Limb (tissue), 2 donors: ENCODE data around the gene TMEM145.
"Not testable (repeated sequence)": the region's sequence is repeated elsewhere in the genome, so short reads cannot be mapped to it uniquely, and the experiment has no call there.

Source experiments
- DNase-seq, 2 donors: peaks; one replicate each; pipeline ENCODE4 v3.0.0-alpha.2; 2016; ENCODE audit errors: extremely low spot score in 2 of 2

The TMEM145 gene

DNA sequence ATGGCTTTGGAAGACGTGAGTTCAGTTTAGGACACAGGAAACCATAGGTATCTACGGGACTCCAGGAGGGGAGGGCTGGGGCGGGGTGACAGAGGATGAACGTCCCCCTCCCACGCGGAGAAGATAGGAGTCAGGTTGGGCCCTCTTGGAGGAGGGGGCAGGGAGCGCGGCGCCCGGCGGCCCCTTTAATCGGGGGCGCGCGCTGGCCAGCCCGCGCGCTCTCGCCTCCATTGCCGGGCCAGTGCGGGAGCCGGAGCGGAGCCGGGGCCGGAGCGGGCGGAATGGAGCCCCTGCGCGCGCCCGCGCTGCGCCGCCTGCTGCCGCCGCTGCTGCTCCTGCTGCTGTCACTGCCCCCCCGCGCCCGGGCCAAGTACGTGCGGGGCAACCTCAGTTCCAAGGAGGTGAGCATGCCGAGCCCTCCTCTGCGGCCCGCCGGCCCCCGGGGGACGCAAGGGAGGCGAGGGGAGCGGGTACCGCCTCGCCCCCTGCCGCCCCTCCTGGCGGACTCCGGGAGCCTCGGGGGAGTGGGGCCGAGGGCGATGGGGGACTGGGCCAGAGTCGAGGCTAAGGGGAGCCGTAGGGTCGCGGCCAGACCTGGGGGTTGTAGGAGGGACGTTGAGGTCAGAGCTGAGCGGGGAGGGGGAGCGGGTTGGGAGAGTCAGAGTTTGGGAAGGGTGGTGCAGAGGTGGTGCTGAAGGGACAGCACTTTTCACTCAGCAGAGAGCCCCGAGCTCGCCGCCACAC, at the start of gene TMEM145:
Gene TMEM145 (plus strand): TSS at position 214 of the 744 bp plus-strand sequence. CDS start 68 bp downstream, at position 282.
- DNase-seq: peak; percentile 54 to 80

DNA sequence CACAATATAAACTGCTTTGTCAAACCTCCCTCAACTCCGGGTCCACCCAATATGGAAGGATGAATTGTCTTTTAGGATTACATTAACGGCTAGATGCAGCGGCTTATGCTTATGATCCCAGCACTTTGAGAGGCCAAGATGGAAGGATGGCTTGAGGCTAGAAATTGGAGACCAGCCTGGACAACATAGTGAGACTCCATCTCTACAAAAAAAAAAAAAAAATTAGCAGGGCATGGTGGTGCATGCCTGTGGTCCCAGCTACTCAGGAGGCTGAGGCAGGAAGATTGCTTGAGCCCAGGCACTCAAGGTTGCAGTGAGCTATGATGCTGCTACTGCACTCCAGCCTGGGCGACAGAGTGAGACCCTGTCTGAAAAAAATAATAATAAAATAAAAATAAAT, 47.0 kb upstream of the TMEM145 start:
- peak in 1 of 2 donors; percentile 14 for DNase-seq

DNA sequence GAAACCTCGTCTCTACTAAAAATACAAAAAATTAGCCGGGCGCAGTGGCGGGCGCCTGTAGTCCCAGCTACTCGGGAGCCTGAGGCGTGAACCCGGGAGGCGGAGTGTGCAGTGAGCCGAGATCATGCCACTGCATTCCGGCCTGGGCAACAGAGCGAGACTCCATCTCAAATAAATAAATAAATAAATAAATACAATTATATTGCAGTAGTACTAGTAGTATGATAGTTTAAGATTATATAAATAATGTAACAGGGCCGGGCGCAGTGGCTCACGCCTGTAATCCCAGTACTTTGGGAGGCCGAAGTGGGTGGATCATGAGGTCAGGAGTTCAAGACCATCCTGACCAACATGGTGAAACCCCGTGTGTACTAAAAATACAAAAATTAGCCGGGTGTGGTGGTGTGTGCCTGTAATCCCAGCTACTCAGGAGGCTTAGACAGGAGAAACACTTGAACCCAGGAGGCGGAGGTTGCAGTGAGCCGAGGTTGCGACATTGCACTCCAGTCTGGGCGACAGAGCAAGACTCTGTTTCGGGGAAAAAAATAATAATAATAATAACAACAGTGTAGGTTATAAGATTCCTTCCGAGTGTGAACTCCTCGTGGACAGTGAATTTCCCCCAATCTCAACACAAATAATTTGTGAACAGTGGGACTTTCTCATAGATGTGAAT, 46.0 kb upstream of the TMEM145 start:
- not testable (repeated sequence) for DNase-seq

DNA sequence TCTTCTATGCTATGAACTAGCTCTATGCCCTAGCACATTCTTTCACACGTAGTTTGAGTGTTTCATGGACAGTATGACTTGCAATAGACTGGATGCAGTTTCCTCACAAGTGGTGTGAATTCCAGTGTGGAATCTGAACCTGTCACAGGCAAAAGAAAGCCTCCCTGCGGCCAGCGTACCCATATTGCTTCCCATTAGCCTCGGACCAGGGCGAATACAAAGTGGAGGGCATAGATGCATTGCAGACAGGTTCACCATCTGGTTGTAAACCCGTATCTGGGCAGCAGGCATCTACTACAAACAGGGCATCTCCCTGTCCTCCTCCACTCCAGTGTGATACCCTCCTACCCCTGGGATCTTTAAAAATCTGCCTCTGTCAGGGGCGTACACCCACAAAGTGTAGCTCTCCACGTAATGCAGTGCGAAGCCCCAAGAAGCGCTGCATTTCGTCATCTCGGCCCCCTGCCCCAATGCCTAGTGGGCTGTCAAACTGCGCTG, 45.4 kb upstream of the TMEM145 start:
- DNase-seq: no peak

DNA sequence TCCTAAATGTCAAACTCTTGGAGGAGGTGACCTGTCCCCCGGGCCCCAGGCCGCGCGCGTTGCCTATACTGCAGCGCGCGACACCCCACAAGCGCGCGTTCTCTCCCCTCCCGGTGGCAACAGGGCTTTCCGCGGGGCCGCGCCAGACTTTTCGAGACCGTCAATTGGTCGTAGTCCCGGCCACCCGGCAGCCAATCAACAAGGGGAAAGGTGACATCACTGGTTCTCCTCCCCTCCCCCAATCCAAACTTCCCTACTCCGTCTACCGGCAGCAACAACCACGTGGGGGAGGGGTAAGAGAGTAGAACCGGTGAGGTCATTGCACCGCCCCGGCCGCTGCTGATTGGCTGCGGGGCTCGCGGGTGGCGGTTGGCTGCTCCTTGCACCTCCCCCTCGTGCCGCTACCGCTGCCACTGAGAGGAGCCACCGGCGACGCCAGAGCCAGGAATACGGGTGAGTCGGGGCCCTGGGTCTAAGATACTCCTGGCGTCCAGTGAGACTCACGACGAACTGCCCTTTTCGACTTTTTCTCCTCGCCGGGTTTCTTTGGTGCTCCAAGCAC, 44.9 kb upstream of the TMEM145 start:
- peak; percentile 99 to 100 for DNase-seq

DNA sequence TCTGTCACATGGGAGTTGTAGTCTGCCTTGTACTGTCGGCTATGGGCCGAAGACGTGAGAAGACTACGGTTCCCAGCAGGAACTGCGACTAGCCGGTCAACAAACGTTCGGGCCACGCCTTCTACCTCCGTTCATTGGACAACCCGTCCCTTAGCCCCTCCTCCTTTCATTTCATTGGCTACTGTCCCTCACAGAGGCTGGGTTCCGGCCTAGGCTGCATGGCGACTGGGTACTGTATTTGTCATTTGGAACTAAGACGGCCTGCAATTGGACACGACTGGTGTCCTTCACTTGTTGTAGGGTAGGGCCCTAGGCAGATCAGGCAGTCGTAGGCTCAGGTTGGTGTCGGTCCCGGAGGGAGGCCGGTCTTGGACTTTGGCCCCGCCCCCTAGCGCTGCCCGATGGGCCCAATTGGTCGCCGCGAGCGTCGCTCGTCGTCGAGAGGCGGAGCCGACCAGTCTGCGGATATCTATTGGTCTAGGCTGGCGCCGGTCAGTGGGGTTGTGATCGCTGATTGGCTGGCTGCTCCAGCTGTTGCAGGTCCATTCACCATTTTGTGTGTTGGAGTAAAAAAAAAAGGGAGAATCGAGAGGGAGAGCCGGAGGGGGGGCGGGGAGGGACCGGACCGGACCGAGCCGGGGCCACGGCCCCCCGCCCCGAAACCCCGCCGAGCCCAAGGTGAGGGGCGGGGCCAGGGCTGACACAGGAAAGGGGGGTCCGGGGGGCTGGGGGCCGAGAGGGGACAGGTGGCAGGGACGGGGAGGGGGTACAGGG, 44.2 kb upstream of the TMEM145 start, which contains the start of gene CIC:
Gene CIC (plus strand): TSS at position 549 of the 774 bp plus-strand sequence. CDS start 2,532 bp downstream, outside the sequence.
- DNase-seq: peak; percentile 100

DNA sequence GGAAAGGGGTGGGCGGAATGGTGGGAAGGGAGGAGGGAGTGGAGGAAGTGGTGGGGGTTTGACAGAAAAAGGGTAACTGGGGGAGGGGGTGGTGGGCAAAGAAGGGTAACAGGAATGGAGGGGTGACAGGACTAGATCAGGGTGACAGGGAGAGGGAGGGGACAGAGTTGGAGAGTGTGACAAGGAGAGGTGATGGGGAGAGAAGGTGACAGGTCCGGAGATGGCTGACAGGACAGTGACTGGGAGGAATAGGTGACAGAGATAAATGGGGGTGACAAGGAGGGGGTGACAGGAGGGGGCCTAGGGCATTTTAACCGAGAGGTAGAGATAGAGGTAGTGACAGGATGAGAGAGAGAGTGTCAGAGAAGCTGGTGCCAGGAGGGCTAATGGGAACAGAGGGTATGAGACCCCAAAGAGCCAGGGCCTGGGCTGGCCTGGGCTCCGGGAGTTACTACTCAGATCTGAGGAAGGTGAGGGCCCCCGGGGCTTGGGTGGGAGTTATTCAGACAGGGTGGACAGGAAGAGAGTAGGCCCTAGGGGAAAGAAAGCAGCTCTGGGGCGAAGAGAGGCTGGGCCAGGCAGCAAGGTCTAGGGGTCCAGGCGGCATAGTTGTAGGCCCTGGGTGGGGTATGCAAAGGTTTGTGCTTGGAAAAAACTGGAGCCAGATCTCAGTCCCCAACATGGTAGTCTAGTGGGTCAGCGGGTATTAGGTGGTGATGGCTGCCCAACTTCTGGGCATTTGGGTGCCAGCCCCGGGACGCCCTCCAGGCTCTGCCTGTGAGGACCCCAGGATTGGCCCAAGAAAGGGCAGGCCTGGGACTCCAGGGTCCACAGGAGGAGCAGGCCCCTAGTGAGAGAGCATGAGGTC, 43.4 kb upstream of the TMEM145 start:
- DNase-seq: peak in 1 of 2 donors; percentile 38

DNA sequence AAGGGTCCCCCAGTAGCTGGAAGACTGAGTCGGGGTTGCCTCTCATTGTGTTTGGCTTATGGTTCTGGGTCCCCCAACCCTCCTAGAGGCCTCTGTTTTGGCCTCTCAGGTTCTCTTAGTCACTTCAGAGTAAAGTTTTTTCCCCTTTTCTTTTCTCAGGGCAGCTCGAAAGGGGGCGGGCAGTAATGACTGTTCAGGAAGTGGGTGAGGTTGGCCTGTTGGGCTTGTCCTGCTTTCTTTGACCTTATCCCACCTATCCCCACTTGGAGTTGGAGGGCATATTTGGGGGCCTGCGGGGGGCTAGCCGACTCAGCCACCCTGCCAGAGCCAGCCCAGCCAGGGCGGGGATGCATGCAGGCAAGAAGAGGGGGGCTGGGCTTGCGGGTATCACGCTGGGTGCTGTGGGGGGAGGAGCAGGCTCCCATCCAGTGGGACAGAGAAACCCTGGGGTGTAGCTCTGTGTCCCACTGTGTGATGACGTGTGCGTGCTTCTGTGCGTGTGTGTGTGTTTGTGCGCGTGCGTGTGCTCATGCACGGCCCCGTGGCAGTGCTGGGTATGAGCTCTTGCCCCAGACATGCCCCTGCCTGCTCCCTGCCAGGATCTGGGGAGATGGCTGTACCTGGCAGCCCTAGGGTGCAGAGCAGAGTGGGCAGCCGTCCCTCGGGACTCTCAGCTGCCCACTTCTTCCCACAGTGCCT, 42.6 kb upstream of the TMEM145 start:
- peak in 1 of 2 donors; percentile 38 for DNase-seq

DNA sequence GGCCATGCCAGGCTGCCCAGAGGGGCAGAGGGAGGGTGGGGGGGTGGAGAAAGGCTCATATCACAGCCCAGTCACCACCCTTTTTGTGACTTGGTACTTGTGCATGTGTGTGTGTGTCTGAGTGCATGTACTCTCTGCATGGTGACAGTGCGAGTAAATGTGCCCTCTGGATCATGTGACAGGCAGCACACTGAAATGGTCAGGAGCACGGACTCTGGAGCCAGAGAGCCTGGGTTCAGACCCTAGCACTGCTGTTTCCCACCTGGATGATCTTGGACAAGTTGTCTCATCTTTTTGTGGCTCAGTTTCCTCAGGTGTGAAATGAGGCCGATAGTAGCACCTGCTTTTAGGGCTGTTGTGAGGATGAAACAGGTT, 42.1 kb upstream of the TMEM145 start:
- DNase-seq: no peak

DNA sequence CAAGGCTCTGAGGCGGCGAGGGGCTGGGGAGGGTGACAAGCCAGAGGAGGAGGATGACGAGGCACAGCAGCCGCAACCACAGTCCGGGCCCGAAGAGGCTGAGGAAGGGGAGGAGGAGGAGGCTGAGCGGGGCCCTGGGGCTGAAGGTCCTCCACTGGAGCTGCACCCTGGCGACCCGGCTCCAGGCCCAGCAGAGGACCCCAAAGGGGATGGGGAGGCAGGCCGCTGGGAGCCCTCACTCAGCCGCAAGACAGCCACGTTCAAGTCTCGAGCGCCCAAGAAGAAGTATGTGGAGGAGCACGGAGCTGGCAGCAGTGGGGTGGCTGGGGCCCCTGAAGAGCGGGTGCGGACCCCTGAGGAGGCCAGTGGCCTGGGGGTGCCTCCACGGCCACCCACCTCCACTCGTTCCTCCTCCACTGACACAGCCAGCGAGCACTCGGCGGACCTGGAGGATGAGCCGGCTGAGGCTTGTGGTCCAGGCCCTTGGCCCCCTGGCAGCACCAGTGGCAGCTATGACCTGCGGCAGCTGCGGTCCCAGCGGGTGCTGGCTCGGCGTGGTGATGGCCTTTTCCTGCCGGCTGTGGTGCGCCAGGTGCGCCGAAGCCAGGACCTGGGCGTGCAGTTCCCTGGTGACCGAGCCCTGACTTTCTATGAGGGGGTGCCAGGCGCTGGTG, 41.1 kb upstream of the TMEM145 start:
- DNase-seq: peak in 1 of 2 donors; percentile 31

DNA sequence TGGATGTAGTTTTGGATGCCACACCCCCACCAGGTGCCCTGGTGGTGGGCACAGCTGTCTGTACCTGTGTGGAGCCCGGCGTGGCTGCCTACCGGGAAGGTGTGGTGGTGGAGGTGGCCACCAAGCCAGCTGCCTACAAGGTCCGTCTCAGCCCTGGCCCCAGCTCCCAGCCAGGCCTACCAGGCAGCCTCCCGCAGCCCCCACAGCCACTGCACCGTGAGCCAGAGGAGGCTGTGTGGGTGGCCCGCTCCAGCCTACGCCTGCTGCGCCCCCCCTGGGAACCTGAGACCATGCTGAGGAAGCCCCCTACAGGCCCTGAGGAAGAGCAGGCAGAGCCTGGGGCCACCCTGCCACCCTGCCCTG, 40.6 kb upstream of the TMEM145 start:
- peak in 1 of 2 donors; percentile 20 for DNase-seq

DNA sequence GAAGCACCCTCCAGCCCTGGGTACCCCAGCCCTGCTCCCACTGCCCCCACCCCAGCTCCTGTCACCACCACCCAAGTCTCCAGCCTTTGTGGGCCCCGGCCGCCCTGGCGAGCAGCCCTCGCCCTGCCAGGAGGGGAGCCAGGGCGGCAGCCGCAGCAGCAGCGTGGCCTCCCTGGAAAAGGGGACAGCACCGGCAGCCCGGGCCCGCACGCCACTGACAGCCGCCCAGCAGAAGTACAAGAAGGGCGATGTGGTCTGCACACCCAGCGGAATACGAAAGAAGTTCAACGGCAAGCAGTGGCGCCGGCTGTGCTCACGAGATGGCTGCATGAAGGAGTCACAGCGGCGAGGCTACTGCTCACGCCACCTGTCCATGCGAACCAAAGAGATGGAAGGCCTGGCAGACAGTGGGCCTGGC, 40.1 kb upstream of the TMEM145 start:
- DNase-seq: peak in 1 of 2 donors; percentile 11

DNA sequence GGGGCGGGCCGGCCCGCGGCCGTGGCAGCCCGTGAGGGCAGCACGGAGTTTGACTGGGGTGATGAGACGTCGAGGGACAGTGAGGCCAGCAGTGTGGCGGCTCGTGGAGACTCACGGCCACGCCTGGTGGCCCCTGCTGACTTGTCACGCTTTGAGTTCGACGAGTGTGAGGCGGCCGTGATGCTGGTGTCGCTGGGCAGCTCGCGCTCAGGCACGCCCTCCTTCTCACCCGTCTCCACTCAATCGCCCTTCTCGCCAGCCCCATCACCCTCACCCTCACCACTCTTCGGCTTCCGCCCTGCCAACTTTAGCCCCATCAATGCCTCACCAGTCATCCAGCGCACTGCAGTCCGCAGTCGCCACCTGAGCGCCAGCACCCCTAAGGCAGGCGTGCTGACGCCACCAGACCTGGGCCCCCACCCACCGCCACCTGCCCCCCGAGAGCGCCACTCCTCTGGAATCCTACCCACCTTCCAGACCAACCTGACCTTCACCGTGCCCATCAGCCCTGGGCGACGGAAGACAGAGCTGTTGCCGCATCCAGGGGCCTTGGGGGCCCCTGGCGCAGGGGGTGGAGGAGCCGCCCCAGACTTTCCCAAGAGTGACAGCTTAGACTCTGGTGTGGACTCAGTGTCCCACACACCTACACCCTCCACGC, 39.6 kb upstream of the TMEM145 start:
- no peak for DNase-seq

DNA sequence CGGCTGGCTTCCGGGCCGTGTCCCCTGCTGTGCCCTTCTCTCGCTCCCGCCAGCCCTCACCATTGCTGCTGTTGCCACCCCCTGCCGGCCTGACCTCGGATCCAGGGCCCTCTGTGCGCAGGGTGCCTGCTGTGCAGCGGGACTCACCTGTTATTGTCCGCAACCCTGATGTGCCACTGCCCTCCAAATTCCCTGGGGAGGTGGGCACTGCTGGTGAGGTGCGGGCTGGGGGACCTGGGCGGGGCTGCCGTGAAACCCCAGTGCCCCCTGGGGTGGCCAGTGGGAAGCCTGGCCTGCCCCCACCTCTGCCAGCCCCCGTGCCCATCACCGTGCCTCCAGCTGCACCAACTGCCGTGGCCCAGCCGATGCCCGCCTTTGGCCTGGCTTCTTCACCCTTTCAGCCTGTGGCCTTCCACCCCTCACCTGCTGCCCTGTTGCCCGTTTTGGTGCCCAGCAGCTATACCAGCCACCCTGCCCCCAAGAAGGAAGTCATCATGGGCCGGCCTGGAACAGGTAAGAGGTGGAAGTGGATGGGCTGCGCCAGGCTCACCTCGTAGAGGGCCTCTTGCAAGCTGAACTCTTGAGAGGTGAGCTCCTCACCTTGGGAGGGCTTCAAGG, 38.9 kb upstream of the TMEM145 start:
- DNase-seq: no peak

DNA sequence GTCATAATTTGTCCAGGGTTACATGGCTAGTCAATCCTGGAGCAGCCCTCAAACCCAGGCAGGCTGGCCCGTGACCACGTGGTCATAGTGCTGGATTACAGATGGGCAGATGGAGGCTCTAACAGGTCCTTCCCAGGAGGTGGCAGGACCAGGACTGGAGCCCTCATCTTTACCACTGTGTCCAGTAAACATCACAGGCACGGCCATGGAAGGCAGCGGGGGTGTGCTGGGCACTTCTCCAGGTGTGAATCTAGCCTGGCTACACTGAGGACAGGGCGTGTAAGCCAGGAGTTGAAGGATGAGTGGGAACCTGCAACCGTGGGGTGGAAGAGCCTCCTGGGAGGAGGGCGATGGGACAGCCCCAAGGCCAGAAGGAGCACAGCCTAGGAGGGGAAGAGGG, 38.0 kb upstream of the TMEM145 start:
- no peak for DNase-seq

DNA sequence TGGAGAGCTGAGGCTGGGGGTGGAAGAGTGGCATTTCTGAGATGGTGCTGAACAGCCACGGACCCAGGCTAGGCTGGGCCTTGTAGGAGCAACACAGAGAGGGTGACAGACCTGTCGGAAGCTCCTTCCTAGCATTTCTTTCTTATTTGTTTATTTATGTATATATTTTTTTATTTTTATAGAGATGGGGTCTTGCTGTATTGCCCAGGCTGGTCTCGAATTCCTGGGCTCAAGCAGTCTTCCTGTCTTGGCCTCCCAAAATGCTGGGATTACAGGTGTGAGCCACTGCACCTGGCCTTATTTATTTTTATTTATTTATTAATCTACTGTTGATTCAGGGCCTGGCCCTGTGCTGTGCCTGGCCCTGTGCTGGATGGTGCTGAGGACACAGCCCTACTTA, 37.6 kb upstream of the TMEM145 start:
- DNase-seq: no peak

DNA sequence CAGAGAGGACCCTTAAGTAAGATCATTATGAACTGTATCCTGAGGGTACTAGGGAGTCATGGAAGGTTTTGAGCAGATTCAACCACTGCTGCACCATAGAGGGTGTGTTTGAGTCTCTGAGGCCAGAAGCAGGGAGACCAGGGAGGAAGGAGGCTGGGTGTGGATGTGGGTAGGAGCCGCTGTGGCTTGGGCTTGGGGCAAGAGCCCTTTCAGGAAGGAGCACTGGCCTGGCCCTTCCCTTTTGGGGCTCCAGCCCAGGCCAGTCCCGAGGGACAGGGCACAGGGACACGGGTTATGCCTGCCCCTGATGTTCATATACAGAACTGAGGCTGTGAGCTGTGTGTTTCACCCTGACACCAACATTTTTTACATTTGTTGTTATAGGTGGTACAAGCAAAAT, 36.8 kb upstream of the TMEM145 start:
- no peak for DNase-seq

DNA sequence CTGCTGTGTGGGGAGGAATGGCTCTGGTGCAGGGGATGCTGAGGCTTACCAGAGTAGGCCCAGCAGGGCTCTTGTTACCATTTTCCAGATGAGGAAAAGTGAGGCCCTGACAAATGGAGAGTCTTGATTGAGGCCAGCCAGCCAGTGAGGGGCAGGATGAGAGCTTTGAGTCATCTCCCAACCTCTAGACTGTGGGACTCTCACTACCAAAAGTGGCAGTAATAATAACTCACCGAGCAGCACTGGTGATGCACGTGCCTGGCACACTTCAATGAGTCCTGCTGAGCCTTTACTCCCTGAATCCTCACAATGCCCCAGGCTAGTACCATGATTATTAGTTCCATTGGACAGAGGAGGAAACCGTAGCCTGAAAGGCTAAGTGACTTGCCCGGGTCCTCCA, 36.3 kb upstream of the TMEM145 start:
- DNase-seq: no peak
